ENCODE measurements around the gene SMG7.

Gene SMG7

DNA sequence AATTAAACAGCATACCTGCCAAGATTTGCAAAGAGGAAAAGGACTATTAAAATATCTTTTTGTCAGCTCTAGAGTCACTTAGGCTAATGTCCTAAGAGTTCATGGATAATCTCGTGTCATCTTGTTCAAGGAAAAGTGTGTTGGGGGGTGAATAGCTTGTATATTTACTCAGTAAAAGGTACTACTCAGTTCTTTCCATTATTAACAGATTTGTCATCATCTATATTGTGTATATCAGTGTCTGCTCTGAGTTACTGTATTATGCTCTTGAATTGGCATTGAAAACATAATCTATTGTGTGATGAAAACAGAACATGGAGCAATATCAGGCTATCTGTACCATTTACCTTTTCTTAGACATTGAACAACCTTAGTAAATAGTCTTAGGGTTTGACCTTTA is 41.9 kb downstream of the SMG7 start:
- no peak for DNase-seq

- no peak for DNase-seq
These were observed 42.8 kb downstream of the SMG7 start for GRCh38 chr1:183515002-183515689.

- no peak for DNase-seq
These were observed 44.4 kb downstream of the SMG7 start for GRCh38 chr1:183516725-183517124.

- DNase-seq = no peak
These were observed 45.1 kb downstream of the SMG7 start for GRCh38 chr1:183517401-183517800.

GRCh38 chr1:183520379-183520778 is 48.1 kb downstream of the SMG7 start:
- DNase-seq = no peak

DNA sequence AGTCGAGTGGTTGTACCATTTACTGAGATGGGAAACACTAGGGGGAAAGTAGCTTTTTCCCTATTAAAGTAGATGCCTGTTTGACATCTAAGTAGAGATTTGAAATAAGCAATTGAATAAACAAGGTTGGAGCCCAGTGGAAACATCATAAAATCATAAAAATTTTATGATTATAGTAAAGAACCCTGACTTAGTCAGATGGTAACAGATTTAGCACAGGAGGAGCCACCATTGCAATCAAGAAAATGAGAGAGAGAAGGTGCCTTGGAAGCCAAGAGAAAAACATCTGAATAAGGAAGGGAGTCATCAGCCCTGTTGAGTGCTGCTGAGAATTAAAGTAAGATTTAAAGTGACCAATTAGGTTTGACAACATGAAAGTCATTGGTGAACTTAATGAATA is 49.8 kb downstream of the SMG7 start:
- no peak for DNase-seq

- no peak for DNase-seq
These were observed 56.3 kb downstream of the SMG7 start for GRCh38 chr1:183528577-183528976.

DNA sequence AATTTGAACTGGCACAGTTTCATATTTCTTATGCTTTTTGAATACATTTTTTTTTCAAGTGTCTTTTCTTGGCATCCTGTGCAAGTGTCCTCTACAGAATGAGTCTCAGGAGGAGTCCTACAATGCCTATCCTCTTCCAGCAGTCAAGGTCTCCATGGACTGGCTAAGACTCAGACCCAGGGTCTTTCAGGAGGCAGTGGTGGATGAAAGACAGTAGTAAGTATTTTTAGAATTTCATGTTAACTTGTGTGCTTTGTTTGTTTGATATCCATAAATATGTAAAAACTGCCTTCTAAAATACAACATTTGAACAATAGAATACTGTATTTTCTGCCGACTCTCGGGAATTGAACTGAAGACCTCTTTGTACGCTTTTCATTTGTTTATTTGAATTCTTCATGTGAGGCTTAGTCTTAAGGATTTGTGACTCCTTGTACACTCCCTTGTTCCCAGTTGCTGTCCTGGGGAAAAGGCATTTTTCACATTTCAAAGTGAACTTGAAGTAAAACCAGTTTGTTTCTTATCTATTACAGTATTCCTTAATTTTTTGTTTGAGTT is 61.4 kb downstream of the SMG7 start:
- DNase-seq = no peak

DNA sequence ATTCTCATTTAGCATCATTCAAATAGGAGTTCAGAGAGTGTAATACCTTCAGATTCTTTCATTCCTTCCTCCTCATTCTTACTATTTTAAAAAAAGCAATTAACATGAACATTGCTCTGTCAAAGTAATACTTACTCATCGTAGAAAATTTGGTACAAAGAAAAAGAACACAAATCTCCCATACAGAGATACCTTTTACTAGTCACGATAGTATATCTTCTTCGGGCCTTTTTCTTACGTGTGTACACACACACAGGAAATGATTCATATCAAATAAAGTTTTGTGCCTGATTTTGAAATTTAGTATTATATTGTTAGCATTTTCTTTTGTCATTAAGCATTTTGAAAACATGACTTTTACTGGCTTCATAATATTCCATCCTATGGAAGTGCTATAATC is 65.1 kb downstream of the SMG7 start:
- DNase-seq = no peak

DNA sequence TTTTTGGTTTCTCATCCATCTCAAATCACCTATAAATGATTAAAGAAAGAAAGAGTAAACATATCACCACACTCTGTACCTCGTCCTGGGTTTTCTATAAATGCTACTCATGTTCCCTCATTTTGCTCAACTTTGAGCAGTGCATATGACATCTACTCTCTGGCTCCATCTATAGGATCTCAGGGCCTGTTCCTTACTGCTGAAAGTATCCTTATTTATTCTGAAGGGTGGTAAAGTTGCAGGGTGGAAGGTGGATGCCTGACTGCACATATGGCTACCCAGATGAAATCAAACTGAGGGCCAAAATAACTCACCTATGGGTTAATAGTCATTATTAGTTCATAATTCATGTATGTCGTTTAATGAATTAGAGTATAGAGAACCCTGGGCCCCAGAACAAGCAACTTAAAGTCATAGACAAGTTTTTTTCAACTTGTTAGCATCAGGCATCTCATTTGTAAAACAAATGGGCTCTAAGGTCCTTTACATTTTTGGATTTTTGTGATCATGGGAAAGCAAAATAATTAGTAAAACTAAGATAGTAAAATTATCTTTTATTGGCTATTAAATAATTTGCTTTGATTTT is 71.4 kb downstream of the SMG7 start:
- no peak for DNase-seq

DNA sequence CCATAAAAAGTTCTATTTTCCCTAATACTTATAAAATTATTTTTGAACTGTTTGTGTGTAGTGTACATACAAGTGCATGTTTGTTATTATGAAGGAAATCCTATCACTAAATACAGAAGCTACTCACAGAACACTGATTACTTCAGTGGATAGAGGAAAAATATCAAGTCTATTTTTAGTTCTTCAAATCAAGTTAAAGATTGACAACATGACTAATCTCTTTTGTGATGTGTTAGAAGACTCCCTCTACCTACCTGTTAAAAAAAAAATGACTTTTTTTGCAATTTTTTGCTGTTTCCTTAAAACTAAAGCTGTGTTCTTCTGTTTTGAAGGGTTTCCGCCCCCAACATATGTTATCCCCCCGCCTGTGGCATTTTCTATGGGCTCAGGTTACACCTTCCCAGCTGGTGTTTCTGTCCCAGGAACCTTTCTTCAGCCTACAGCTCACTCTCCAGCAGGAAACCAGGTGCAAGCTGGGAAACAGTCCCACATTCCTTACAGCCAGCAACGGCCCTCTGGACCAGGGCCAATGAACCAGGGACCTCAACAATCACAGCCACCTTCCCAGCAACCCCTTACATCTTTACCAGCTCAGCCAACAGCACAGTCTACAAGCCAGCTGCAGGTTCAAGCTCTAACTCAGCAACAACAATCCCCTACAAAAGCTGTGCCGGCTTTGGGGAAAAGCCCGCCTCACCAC is 72.4 kb downstream of the SMG7 start:
- DNase-seq = no peak

DNA sequence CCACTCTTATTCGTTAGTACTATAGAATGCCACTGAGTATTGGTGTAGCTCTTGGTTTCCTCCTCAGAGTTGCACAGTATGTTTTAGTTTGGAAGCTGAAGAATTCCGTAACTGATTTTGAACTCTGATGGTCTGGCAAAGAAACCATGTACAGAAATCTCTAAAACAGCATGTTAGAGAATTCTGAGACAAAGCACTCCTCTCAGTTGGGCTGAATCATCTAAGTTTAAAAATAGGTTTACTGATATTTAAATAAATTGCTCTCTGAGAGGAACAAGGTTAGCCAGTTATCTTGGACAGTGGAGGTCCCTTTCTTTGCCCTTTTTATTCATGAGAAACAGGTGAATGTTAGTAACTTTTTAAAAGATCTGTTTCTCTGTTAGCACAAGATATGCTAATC is 74.1 kb downstream of the SMG7 start:
- no peak for DNase-seq

GRCh38 chr1:183548116-183548515 is 75.8 kb downstream of the SMG7 start:
- no peak for DNase-seq

DNA sequence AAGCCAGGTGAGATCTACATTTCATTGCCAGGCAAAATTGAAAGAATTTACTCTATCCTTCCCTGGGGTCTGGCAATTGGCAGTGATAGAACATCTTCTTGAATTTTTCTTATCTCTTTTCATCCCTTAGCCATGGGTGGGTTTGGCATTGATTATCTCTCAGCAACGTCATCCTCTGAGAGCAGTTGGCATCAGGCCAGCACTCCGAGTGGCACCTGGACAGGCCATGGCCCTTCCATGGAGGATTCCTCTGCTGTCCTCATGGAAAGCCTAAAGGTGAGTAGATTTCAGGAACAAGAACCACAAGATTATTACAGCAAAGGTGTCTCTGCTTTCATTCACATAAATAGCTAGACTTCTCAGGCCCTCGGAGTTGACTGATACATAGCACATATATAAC is 78.6 kb downstream of the SMG7 start:
- no peak for DNase-seq

DNA sequence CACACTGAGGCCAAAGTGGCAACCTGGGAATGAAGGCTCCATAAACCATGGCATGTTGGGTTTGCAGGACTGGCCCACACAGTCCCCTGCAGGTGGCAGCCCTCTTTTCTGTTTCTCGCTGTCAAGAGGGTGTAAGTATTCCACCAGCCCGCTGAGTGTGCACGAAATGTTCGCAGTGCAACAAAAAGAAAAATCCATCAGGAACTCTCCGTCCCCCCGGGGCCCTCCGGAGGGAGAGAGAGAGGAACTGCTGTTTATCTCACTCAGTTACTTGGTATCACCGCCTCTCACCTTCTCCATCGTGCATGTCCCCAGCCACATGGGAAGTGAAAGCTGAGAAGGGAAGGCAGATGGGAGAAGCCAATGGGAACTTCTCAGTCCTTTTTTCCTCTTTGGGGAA is 79.6 kb downstream of the SMG7 start:
- no peak for DNase-seq

- DNase-seq = no peak
These were observed 80.1 kb downstream of the SMG7 start for GRCh38 chr1:183552441-183552840.

- DNase-seq = no peak
These were observed 80.6 kb downstream of the SMG7 start for GRCh38 chr1:183552891-183553290.

DNA sequence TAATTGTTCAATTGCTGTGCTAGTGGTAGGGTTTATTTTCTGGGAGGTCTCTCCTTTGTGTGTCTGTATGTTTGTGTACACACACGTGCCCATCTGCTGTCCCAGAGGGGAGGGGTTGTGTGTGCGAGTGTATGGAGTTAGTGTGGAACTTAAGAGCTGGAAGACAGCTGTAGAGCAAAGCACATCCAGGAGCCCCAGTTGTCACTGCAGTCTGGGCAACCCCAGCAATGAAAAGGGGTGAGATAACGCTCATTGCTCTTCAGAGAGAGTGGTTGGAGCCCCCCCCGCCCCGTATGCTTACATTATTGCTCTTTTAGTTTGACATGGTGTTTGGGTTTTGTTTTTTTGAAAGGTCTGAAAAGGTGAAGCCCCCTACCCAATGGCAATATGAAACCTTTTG is 81.0 kb downstream of the SMG7 start:
- DNase-seq = no peak

DNA sequence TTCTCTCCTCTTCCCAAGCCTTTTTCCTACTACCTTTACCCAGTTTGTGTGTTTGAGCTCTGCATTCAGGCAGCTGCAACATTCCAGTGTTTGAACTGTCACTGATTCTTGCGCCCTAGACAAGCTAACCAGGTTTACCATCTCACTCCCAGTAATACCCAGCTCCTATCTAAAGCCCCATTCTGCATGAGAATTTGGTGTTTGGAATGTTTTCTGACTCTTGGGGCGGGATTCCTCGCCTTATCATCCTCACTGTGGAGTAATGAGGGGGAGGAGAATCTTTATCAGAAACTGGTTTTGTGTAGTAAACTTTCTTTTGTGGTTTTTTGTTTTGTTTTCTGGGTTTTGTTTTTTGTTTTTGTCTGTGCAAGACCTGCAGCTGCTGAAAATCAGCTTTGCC is 81.5 kb downstream of the SMG7 start:
- DNase-seq = no peak

DNA sequence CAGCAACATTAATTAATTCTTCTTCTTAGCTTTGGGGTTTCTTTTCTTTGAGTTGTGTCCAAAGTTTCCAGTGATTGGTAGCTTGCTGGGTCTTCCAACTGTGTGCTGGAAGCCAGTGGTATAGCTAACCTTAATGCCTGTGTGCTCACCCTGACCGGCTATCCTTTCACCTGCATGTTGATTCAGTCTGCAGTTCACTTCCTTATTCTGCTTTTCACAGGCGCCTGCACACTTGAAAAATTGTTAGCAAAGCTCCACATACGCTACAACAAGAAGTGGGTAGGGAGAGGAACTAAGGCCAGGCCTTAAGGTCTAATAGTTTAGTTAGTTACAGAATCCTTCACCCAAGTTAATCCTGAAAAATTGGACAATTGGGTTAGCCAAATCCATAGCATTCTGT is 82.3 kb downstream of the SMG7 start:
- DNase-seq = no peak

- no peak for DNase-seq
These were observed 86.8 kb downstream of the SMG7 start for GRCh38 chr1:183559061-183559460.

DNA sequence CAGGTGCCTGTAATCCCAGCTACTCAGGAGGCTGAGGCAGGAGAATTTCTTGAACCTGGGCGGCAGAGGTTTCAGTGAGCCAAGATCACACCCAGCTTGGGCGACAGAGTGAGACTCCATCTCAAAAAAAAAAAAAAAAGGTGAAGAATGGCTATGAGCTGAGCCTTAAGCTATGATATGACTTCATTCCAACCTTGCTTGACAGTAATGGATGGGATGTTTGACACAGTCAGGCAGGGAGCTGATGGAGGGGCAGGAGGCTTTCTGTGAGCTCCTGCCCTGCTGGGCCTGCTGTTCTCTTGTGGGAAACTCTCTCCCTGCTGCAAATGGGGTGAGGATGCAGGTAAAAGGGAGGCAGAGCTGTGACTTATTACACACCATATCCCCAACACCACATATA is 90.4 kb downstream of the SMG7 start:
- no peak for DNase-seq

DNA sequence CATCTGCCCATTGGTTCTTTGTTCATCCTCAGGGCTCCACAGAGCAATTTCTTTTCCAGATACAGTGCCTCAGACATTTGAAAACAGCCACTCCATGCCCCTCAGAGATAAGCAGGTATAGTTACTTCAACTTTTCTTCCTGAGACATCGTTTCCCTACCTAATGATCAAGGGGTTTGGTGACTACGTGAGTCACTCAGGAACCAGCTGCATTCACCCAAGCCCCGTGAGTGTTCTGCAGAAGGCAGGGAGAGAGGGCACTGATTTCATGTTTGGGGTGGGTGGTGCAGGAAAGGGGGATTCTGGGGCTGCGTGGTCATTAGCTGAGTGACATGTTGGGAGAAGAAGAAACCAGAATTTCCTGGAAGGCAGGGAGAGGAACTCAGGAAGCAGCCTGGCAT is 93.0 kb downstream of the SMG7 start:
- DNase-seq = no peak

GRCh38 chr1:183566026-183566425 is 93.7 kb downstream of the SMG7 start:
- DNase-seq = no peak
